ENCODE results near the gene ASB2. TPM values are rescaled to one million over a fixed set of nuclear protein-coding genes. Genes with fewer than 3 reads are reported as not detected.

ASB2 gene
- total RNA-seq, 1 experiment from 2014 or later: not detected

DNA sequence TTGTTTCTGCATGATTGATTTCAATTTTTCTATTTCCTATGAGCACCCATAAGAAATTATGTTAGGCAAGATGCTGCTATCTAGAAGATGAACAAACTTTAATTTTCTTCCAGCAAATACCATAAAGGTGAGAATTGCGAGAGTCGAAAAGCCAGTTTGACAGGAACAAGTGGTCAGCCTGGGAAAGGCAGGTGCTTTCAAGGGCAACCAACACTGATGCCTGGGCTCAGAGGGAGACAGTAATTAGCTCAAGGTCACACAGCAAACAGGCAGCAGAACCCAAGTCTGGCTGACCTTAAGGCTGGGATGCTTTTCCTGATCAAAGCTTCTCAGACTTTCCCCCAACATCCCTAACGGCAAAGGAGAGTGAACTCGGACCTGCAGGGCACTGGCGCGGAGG lies 43.0 kb upstream of the ASB2 start (continued):
- TF ChIP-seq, protein P1, sequence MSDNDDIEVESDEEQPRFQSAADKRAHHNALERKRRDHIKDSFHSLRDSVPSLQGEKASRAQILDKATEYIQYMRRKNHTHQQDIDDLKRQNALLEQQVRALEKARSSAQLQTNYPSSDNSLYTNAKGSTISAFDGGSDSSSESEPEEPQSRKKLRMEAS (IDR thresholded peaks at IDR 0.05): no peak
- TF ChIP-seq SIN3A (IDR thresholded peaks at IDR 0.05; ENCODE audit: low read depth): no peak

DNA sequence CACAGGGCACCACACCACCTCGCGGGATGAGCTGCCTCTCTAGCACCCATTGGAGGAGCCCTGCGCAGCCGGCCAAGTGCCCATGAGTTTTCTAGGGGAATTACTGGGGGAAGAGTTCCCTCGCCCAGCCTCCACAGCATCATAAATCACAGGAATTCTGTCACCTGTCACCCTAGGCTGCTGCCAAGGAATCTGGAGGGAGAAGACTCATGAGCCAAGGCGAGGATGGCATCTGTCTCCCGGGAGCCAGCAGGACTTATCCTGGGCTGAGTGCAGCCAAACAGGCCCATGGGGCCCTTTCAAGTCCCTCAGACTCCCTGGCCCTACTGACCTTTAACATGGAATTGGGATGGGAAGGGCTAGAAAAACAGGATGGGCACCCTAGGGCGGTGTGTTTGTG lies 41.9 kb upstream of the ASB2 start:
- Histone ChIP-seq H3K4me3 (replicated peaks in 1 of 2; ENCODE audit: low read depth in 1 of 2, low read length in 2 of 2) (no peak overlapping the region), H3K27me3 (ENCODE audit: insufficient read depth, low read length) (no peaks in the 10 kb centered on the region), H3K79me2 (ENCODE audit: insufficient read depth, low read length) (no peaks in the 10 kb centered on the region), H3K4me1 (ENCODE audit: control insufficient read depth in 1 of 2, insufficient read depth in 2 of 2, low read length in 2 of 2) (peaks cover 5 to 23% of the 10 kb centered on the region in 2 experiments; a peak in 3 of 4 replicates), H3K4me2 (ENCODE audit: low read length) (no peak overlapping the region), H3K9me3 (ENCODE audit: control insufficient read depth in 1 of 2, insufficient read depth in 1 of 2, low read depth in 1 of 2, low read length in 2 of 2) (no peaks in the 10 kb centered on the region), H3K27ac (ENCODE audit: low read depth, low read length) (no peak overlapping the region), H3K9me2 (ENCODE audit: insufficient read depth) (no peaks in the 10 kb centered on the region), H3K9ac (ENCODE audit: low read length) (no peak overlapping the region), H2AFZ (ENCODE audit: low read depth, low read length, poor library complexity, severe bottlenecking) (no peak overlapping the region), H3K36me3 (ENCODE audit: control insufficient read depth in 1 of 2, insufficient read depth in 2 of 2, low read length in 2 of 2) (no peaks in the 10 kb centered on the region), H4K20me1 (ENCODE audit: insufficient read depth) (no peaks in the 10 kb centered on the region)
- ChIA-PET RAD21 (ENCODE audit: low non-redundant PET in 1 of 2, low total read pairs in 2 of 2, uncharacterized antibody in 2 of 2, unreplicated experiment in 2 of 2) (no interaction called here), CTCF (no interaction called here), POLR2A (no interaction called here)
- intact Hi-C loops (cut with micrococcal nuclease): no loop called here
- ATAC-seq (no peak), DNase-seq (ENCODE audit: low read depth, low spot score) (no peak)
- TF ChIP-seq SRF (IDR thresholded peaks at IDR 0.05; ENCODE audit: low read depth): no peak
- no peak for TF ChIP-seq ZNF274 (IDR thresholded peaks at IDR 0.05; ENCODE audit: low read depth, low read length)
- TF ChIP-seq CEBPB (IDR thresholded peaks at IDR 0.05; ENCODE audit: low read depth): no peak
- no peak for TF ChIP-seq RAD21 (IDR thresholded peaks at IDR 0.05; ENCODE audit: low read depth)
- TF ChIP-seq JUND (IDR thresholded peaks at IDR 0.05): no peak
- TF ChIP-seq POLR2A (IDR thresholded peaks at IDR 0.05; ENCODE audit: borderline replicate concordance, extremely low read depth, insufficient read depth, insufficient read length): no peak
- TF ChIP-seq YY1 (IDR thresholded peaks at IDR 0.05; ENCODE audit: extremely low read depth, insufficient replicate concordance, low read depth, low read length): no peak
- TF ChIP-seq CBX3 (IDR thresholded peaks at IDR 0.05; ENCODE audit: low read depth): no peak
- no peak for TF ChIP-seq TCF7L2 (IDR thresholded peaks at IDR 0.05; ENCODE audit: borderline replicate concordance, extremely low read depth, insufficient read depth, insufficient read length)
- TF ChIP-seq, protein P2, sequence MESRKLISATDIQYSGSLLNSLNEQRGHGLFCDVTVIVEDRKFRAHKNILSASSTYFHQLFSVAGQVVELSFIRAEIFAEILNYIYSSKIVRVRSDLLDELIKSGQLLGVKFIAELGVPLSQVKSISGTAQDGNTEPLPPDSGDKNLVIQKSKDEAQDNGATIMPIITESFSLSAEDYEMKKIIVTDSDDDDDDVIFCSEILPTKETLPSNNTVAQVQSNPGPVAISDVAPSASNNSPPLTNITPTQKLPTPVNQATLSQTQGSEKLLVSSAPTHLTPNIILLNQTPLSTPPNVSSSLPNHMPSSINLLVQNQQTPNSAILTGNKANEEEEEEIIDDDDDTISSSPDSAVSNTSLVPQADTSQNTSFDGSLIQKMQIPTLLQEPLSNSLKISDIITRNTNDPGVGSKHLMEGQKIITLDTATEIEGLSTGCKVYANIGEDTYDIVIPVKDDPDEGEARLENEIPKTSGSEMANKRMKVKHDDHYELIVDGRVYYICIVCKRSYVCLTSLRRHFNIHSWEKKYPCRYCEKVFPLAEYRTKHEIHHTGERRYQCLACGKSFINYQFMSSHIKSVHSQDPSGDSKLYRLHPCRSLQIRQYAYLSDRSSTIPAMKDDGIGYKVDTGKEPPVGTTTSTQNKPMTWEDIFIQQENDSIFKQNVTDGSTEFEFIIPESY (IDR thresholded peaks at IDR 0.05; ENCODE audit: extremely low read depth, insufficient replicate concordance, low read length): no peak
- no peak for TF ChIP-seq EGR1 (IDR thresholded peaks at IDR 0.05; ENCODE audit: low read depth)
- TF ChIP-seq, protein P3, sequence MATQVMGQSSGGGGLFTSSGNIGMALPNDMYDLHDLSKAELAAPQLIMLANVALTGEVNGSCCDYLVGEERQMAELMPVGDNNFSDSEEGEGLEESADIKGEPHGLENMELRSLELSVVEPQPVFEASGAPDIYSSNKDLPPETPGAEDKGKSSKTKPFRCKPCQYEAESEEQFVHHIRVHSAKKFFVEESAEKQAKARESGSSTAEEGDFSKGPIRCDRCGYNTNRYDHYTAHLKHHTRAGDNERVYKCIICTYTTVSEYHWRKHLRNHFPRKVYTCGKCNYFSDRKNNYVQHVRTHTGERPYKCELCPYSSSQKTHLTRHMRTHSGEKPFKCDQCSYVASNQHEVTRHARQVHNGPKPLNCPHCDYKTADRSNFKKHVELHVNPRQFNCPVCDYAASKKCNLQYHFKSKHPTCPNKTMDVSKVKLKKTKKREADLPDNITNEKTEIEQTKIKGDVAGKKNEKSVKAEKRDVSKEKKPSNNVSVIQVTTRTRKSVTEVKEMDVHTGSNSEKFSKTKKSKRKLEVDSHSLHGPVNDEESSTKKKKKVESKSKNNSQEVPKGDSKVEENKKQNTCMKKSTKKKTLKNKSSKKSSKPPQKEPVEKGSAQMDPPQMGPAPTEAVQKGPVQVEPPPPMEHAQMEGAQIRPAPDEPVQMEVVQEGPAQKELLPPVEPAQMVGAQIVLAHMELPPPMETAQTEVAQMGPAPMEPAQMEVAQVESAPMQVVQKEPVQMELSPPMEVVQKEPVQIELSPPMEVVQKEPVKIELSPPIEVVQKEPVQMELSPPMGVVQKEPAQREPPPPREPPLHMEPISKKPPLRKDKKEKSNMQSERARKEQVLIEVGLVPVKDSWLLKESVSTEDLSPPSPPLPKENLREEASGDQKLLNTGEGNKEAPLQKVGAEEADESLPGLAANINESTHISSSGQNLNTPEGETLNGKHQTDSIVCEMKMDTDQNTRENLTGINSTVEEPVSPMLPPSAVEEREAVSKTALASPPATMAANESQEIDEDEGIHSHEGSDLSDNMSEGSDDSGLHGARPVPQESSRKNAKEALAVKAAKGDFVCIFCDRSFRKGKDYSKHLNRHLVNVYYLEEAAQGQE (IDR thresholded peaks at IDR 0.05; ENCODE audit: low read depth): no peak
- no peak for TF ChIP-seq EZH2 (IDR thresholded peaks at IDR 0.05)
- TF ChIP-seq ELF1 (IDR thresholded peaks at IDR 0.05; ENCODE audit: borderline replicate concordance, low read depth): no peak
- no peak for TF ChIP-seq EZH2phosphoT487 (IDR thresholded peaks at IDR 0.05; ENCODE audit: borderline replicate concordance)
- TF ChIP-seq FOSL1 (IDR thresholded peaks at IDR 0.05; ENCODE audit: low read depth): no peak
- TF ChIP-seq ZFX (IDR thresholded peaks at IDR 0.05): no peak
- BruUV-seq (replicated peaks): no TSS peak

Data from HCT116 (cell line).